Mammary epithelial cell (primary cell): Measurements from ENCODE around the gene KCNQ2.

Source experiments
- EZH2 ChIP-seq: IDR thresholded peaks from 2 replicates; pipeline ENCODE4 v1.6.1; 2012; ENCODE audit warnings: low read length, inconsistent platforms, borderline replicate concordance
- TF ChIP-seq, protein P1 (sequence below), 2 donors: IDR thresholded peaks in 1 of 2; conservative IDR thresholded peaks in 1 of 2; 2 replicates each; pipeline ENCODE4 v1.5.1; 2011 to 2012; ENCODE audit warnings: inconsistent platforms in 2 of 2, low read length in 2 of 2, mild to moderate bottlenecking in 2 of 2, control low read depth in 1 of 2, low read depth in 1 of 2; ENCODE audit not compliant: insufficient read depth in 1 of 2; ENCODE audit errors: extremely low read depth in 1 of 2

DNA sequence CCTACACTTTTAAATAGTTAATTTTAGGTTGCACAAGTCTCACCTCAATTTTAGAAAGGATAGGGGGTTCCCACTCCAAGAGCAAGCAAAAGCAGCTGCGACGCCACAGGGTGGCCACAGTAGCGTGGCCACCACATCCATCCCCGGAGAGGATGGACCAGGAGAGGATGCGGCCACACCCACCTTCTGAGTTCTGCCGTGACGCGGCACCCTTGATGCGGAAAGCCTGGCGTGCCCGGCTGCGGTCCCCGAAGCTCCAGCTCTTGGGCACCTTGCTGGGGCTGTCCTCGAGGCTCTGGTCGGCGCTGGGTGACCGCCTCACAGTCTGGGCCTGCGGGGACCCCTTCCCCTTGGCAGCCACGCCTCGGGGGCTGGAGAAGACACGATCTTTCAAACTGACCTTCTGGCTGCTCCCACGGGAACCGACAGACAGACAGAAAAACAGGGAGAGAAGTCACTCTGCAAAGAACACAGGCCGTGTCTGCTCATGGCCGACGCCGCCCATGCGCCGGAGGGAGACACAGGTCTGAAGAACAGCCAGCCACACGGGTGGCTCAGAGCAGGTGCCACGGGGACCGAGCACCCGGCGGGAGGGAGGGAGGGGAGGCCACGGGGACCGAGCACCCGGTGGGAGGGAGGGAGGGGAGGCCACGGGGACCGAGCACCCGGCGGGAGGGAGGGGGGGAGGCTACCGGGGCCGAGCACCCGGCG is 57.6 kb downstream of the KCNQ2 start:
- TF ChIP-seq, protein P1, sequence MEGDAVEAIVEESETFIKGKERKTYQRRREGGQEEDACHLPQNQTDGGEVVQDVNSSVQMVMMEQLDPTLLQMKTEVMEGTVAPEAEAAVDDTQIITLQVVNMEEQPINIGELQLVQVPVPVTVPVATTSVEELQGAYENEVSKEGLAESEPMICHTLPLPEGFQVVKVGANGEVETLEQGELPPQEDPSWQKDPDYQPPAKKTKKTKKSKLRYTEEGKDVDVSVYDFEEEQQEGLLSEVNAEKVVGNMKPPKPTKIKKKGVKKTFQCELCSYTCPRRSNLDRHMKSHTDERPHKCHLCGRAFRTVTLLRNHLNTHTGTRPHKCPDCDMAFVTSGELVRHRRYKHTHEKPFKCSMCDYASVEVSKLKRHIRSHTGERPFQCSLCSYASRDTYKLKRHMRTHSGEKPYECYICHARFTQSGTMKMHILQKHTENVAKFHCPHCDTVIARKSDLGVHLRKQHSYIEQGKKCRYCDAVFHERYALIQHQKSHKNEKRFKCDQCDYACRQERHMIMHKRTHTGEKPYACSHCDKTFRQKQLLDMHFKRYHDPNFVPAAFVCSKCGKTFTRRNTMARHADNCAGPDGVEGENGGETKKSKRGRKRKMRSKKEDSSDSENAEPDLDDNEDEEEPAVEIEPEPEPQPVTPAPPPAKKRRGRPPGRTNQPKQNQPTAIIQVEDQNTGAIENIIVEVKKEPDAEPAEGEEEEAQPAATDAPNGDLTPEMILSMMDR (conservative IDR thresholded peaks at IDR 0.05 in 1 of 2, IDR thresholded peaks at IDR 0.05 in 1 of 2; ENCODE audit: extremely low read depth in 1 of 2, insufficient read depth in 1 of 2, low read depth in 1 of 2, low read length in 2 of 2), result no peak
- TF ChIP-seq EZH2, result no peak
